Retinal pigment epithelial cell (primary cell): Measurements from ENCODE around the gene TBCK.

Experiments used
- DNase-seq: peaks from one replicate; pipeline ENCODE4 v3.0.0-alpha.2; 2010; ENCODE audit warnings: low read depth
- H3K4me3 ChIP-seq: 2 replicates; pipeline ENCODE4 v1.5.1; 2011; ENCODE audit warnings: mild to moderate bottlenecking, low read length, control low read depth, moderate library complexity
- CTCF ChIP-seq: conservative IDR thresholded peaks from 2 replicates; pipeline ENCODE4 v1.5.1; 2011; ENCODE audit warnings: low read depth, low read length, control low read depth, inconsistent platforms

TBCK gene

GRCh38 chr4:106036848-106037247, 279.2 kb downstream of the TBCK start:
- H3K4me3 ChIP-seq: no peak overlapping the region
- DNase-seq: no peak
- no peak for TF ChIP-seq CTCF

- DNase-seq: no peak
- H3K4me3 ChIP-seq: no peak overlapping the region
- no peak for TF ChIP-seq CTCF
Observed at GRCh38 chr4:106036334-106036733, 279.7 kb downstream of the TBCK start.

GRCh38 chr4:106035204-106035603, 280.8 kb downstream of the TBCK start:
- TF ChIP-seq CTCF: no peak
- no peak overlapping the region for H3K4me3 ChIP-seq

GRCh38 chr4:106034751-106035150, 281.3 kb downstream of the TBCK start:
- peak; percentile 51 for DNase-seq
- no peak overlapping the region for H3K4me3 ChIP-seq
- no peak for TF ChIP-seq CTCF

More at GRCh38 chr4:106035204-106035603, 280.8 kb downstream of the TBCK start:
- no peak for DNase-seq

- no peak overlapping the region for H3K4me3 ChIP-seq
- peak; percentile 93 for DNase-seq
- no peak for TF ChIP-seq CTCF
Observed at GRCh38 chr4:106034220-106034619, 281.8 kb downstream of the TBCK start.

- TF ChIP-seq CTCF: no peak
- H3K4me3 ChIP-seq: no peak overlapping the region
- no peak for DNase-seq
Observed at GRCh38 chr4:106033469-106033868, 282.5 kb downstream of the TBCK start.

GRCh38 chr4:106032851-106033286, 283.1 kb downstream of the TBCK start:
- no peak overlapping the region for H3K4me3 ChIP-seq
- TF ChIP-seq CTCF: no peak
- DNase-seq: peak; percentile 90
